BJ (cell line): ENCODE data around the gene TRPC5OS. TPM values are rescaled to one million over a fixed set of nuclear protein-coding genes. Genes with fewer than 3 reads are reported as not detected.

Experiments used
- CTCF ChIA-PET: fragments of 350-600 bp; formaldehyde crosslinking; extraction: SDS; loops from one replicate; lab custom pipeline; 2021; ENCODE audit warnings: antibody characterized with exemption, inconsistent platforms; lab: Yijun Ruan, JAX
- POLR2A ChIA-PET: fragments of 300-600 bp; sonication (Branson Sonifier 250); formaldehyde crosslinking; extraction: SDS; loops from one replicate; lab custom pipeline; 2021; ENCODE audit warnings: antibody characterized with exemption; lab: Charles Lee
- DNase-seq: peaks from one replicate; pipeline ENCODE4 v3.0.0-alpha.2; 2011; ENCODE audit warnings: low read depth
- H3K27me3 ChIP-seq: 2 replicates; pipeline ENCODE4 v1.6.0; 2011; ENCODE audit warnings: low read length; ENCODE audit not compliant: control insufficient read depth, insufficient read depth
- H3K36me3 ChIP-seq: 2 replicates; pipeline ENCODE4 v1.5.1; 2011; ENCODE audit warnings: low read length; ENCODE audit not compliant: control insufficient read depth, insufficient read depth
- H3K4me3 ChIP-seq: 2 replicates; pipeline ENCODE4 v1.5.1; 2011; ENCODE audit warnings: low read depth, mild to moderate bottlenecking, control low read depth, low read length
- CTCF ChIP-seq: IDR thresholded peaks from 2 replicates; pipeline ENCODE4 v1.5.1; 2011; ENCODE audit warnings: low read depth, mild to moderate bottlenecking, control low read depth, inconsistent platforms, low read length, moderate library complexity; ENCODE audit not compliant: insufficient read depth
- polyA minus RNA-seq: library from RNA; depleted of rRNA, polyadenylated mRNA; stranded (reverse); fragments of >200 nt; gene quantifications from 2 replicates; pipeline ENCODE4 v1.2.3, GENCODE V29; 2011; rRNA and poly(A)+ RNA removed
- polyA plus RNA-seq: library from polyadenylated mRNA; depleted of rRNA; stranded (reverse); fragments of >200 nt; gene quantifications from 2 replicates; pipeline ENCODE4 v1.2.3, GENCODE V29; 2011; rRNA removed

The TRPC5OS gene
- not detected in 2 replicates for polyA plus RNA-seq
- polyA minus RNA-seq = not detected in 2 replicates

- TF ChIP-seq CTCF = no peak
- H3K4me3 ChIP-seq = no peak within 1 kb of the TSS
- H3K27me3 ChIP-seq = no peaks in the 10 kb centered on the region
- DNase-seq = no peak
- H3K36me3 ChIP-seq = no peaks in the 10 kb centered on the region
- POLR2A ChIA-PET = no interaction called here
- CTCF ChIA-PET = no interaction called here
These were observed at the start of gene TRPC5OS for GRCh38 chrX:111875881-111876280. Gene TRPC5OS, plus strand, starts transcription at chrX:111876181. Its CDS starts 25,669 bp downstream, at chrX:111901850.

GRCh38 chrX:111829345-111829744 lies 46.6 kb upstream of the TRPC5OS start:
- POLR2A ChIA-PET = no interaction called here
- CTCF ChIA-PET = interaction anchor here (0.8 kb wide), 1 partner anchor 231 kb away, joined by 3 read pairs; no protein-coding TSS in a partner anchor
- DNase-seq = no peak

DNA sequence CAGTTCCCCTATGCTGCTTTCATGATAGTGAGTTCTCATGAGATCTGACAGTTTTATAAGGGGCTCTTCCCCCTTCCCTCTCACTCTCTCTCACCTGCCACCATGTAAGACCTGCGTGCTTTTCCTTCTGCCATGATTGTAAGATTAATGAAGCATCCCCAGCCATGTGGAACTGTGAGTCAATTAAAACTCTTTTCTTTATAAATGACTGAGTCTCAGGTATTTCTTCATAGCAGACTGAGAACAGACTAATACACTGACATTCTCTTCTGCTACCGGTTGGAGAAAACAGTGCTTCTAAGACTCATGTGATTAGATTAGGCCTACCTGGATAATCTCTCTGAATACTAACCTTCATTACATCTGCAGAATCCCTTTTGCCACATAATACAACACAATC lies 45.4 kb upstream of the TRPC5OS start:
- ChIA-PET CTCF (no interaction called here), POLR2A (no interaction called here)
- no peaks in the 10 kb centered on the region for H3K36me3 ChIP-seq
- no peak for DNase-seq
- no peak for TF ChIP-seq CTCF
- H3K4me3 ChIP-seq = no peak overlapping the region
- no peaks in the 10 kb centered on the region for H3K27me3 ChIP-seq

More at GRCh38 chrX:111829345-111829744, 46.6 kb upstream of the TRPC5OS start:
- H3K36me3 ChIP-seq = no peaks in the 10 kb centered on the region
- TF ChIP-seq CTCF = no peak
- no peak overlapping the region for H3K4me3 ChIP-seq
- H3K27me3 ChIP-seq = no peaks in the 10 kb centered on the region

GRCh38 chrX:111831343-111831742 lies 44.6 kb upstream of the TRPC5OS start:
- ChIA-PET POLR2A (no interaction called here), CTCF (no interaction called here)
- Histone ChIP-seq H3K27me3 (no peaks in the 10 kb centered on the region), H3K4me3 (no peak overlapping the region), H3K36me3 (no peaks in the 10 kb centered on the region)
- DNase-seq = no peak
- TF ChIP-seq CTCF = no peak

DNA sequence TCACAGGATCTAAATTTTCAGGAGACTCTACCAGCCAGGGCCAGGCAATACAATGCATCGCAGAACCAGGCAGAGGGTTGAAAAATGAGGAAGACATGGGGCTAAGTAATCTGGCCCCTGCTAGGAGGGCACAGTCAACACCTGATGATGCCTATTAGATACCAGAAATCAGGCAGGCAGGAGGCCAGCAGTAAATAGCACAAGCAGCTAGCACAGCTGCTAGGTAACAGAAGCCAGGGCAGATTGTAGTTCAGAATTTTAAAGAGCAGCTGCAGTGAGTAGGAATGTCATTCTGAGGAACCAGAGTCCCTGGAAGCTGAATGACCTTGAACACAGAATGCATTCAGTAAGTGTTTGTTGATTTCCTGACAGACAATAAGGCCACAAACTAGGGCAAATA lies 38.8 kb upstream of the TRPC5OS start:
- no peaks in the 10 kb centered on the region for H3K36me3 ChIP-seq
- H3K27me3 ChIP-seq = no peaks in the 10 kb centered on the region
- ChIA-PET CTCF (no interaction called here), POLR2A (no interaction called here)
- no peak overlapping the region for H3K4me3 ChIP-seq
- DNase-seq = no peak
- no peak for TF ChIP-seq CTCF
